Cardiac fibroblast (primary cell): ENCODE measurements around the gene TAS1R2.

Experiments used
- DNase-seq, 2 donors: peaks; one replicate each; pipeline versions ENCODE4 v3.0.0 to v3.0.0-alpha.2; 2010; ENCODE audit warnings: low read depth in 2 of 2
- H3K4me3 ChIP-seq, 2 donors: replicated peaks in 1 of 2; 1 replicate in 1 of 2; 2 replicates in 1 of 2; pipeline ENCODE4 v1.5.1; 2011; ENCODE audit warnings: low read depth in 2 of 2, low read length in 2 of 2, mild to moderate bottlenecking in 2 of 2, moderate library complexity in 1 of 2
- TF ChIP-seq, protein P1 (sequence below): IDR thresholded peaks from one replicate; pipeline ENCODE4 v1.5.1; 2011; ENCODE audit warnings: low read depth, mild to moderate bottlenecking, low read length, inconsistent platforms

TAS1R2 gene

DNA sequence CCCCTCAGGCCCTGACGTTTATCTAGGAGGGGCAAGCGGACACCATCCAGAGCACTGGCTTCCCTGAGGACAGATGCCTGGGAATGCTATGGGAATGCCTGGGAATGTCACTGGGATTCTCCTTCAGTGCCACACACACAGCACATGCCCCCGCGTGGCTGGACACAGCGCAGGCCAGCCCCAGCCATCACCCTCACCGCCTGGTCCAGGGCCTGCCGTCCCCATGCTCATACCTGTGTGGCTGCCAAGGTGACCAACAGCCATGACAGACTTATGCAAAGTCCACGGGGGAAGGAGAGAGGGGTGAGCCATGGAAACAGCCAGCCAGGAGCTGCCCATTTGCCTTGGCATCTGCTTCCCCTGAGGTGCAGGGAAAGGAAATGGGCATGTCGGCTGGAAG, 5.7 kb upstream of the TAS1R2 start:
- TF ChIP-seq, protein P1, sequence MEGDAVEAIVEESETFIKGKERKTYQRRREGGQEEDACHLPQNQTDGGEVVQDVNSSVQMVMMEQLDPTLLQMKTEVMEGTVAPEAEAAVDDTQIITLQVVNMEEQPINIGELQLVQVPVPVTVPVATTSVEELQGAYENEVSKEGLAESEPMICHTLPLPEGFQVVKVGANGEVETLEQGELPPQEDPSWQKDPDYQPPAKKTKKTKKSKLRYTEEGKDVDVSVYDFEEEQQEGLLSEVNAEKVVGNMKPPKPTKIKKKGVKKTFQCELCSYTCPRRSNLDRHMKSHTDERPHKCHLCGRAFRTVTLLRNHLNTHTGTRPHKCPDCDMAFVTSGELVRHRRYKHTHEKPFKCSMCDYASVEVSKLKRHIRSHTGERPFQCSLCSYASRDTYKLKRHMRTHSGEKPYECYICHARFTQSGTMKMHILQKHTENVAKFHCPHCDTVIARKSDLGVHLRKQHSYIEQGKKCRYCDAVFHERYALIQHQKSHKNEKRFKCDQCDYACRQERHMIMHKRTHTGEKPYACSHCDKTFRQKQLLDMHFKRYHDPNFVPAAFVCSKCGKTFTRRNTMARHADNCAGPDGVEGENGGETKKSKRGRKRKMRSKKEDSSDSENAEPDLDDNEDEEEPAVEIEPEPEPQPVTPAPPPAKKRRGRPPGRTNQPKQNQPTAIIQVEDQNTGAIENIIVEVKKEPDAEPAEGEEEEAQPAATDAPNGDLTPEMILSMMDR = no peak
- no peak overlapping the region for H3K4me3 ChIP-seq
- DNase-seq = no peak

DNA sequence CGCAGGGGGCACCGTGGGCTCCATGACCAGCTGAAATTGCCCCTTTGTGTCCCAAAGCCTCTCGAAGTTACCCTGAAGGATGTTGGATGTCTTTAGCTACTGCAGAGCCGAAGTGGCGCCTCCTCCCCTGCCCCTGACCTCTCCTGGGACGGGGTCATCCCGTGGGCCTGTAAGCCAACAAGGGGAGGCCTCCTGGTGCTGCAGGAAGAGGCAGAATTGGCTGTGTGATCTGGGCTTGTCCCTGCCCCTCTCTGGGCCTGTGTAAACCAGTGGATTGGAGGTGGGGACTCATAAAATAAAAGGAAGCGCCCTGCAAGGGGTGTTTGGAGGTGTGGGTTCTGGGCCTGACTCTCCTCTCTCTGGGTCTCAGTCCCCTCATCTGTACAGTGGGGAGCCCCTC, 2.1 kb upstream of the TAS1R2 start:
- TF ChIP-seq, protein P1 = no peak
- H3K4me3 ChIP-seq = no peak overlapping the region
- DNase-seq = no peak

DNA sequence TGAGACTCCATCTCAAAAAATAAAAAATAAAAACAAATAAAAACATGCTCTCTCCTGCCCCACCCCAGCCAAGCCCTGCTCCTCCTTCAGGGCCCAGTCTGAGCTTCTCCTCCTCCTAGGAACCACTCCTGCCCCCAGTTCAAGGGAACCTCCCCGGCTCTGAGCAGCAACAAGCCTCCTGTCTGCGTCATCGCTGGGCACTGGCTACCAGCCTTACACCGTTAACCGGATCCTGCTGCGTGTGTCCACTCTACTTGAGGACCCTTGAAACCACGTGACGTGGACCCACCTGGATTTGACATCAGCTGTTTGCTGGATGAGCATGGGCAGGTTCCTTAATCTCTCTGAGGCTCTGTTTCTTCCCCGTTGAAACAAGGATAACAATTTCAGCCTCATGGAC, 1.6 kb upstream of the TAS1R2 start:
- no peak overlapping the region for H3K4me3 ChIP-seq

DNA sequence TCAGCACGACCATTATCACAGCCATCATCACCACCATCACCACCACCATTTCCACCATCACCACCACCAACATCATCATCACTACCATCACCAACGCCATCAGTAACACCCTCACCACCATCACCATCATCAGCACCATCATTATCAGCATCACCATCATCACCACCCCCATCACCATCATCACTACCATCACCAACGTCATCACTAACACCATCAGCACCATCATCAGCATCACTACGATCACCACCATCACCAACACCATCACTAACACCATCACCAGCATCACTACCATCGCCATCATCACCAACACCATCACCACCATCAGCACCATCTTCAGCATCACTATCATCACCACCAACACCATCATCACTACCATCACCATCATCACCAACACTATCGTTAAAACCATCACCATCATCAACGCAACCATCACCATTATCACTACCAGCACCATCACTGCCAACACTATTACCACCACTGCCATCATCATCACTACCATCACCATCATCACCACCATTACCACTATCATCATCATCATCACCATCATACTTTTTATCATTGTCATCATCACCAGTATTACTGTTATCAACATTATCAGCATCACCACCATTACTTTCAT, 1.3 kb downstream of the TAS1R2 start:
- DNase-seq = no peak
- TF ChIP-seq, protein P1 = no peak
- H3K4me3 ChIP-seq = no peak overlapping the region

More for the DNA sequence above, 1.6 kb upstream of the TAS1R2 start:
- TF ChIP-seq, protein P1 = no peak
- no peak for DNase-seq

DNA sequence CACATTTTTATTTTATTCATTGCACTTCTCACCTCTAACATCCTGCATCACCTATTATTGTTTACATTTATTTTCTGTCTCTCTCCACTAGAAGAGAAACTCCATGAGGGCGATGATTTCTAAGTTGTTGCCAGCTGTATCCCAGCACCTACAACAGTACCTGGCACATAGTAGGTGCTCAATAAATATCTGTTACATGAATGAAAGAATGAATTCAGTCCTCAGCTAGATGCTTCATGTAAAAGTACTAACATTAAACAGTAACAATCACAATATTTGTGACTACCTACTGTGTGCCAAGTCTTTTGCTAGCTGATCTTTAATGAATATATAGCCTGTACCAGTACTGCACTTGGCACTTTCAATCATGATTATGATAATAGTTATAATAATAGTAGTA, 3.0 kb downstream of the TAS1R2 start:
- no peak overlapping the region for H3K4me3 ChIP-seq
- no peak for DNase-seq
- TF ChIP-seq, protein P1 = no peak

DNA sequence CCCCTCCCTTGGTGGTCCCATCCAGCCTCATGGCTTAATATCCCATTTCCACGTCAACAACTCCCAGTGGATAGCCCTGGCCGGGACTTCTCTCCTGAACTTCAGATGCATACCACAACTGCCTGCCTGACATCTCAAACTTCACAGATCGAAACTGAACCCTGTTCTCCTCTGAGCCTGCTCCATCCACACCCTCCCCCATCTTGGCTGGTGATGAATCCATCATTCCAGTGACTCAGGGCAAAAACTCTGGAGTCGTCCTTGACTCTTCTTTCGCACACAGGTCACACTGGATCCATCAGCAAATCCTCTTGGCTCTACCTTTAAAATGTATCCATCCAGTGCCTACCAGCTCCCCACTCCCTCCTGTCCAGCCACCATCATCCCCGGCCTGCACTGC, 3.9 kb downstream of the TAS1R2 start:
- DNase-seq = no peak
- H3K4me3 ChIP-seq = no peak overlapping the region
- TF ChIP-seq, protein P1 = no peak
